Retina (tissue), 1 donor: ENCODE data around the gene TBC1D7.
"Not testable (repeated sequence)": the region's sequence is repeated elsewhere in the genome, so short reads cannot be mapped to it uniquely, and the experiment has no call there.

Source experiments
- DNase-seq: peaks from one replicate; pipeline ENCODE4 v3.0.0-alpha.2; 2016

The TBC1D7 gene

GRCh38 chr6:13355999-13356785, 27.9 kb upstream of the TBC1D7 start:
- no peak for DNase-seq

GRCh38 chr6:13355043-13355945, 27.0 kb upstream of the TBC1D7 start:
- DNase-seq: no peak

- DNase-seq: no peak
These were observed 26.1 kb upstream of the TBC1D7 start for GRCh38 chr6:13354331-13355042.

- DNase-seq: no peak
These were observed 23.8 kb upstream of the TBC1D7 start for GRCh38 chr6:13352165-13352564.

- peak; percentile 75 for DNase-seq
These were observed 22.9 kb upstream of the TBC1D7 start for GRCh38 chr6:13351271-13351670.

- no peak for DNase-seq
These were observed 21.6 kb upstream of the TBC1D7 start for GRCh38 chr6:13349811-13350506.

- no peak for DNase-seq
These were observed 20.2 kb upstream of the TBC1D7 start for GRCh38 chr6:13348334-13349113.

- no peak for DNase-seq
These were observed 17.9 kb upstream of the TBC1D7 start for GRCh38 chr6:13346245-13346644.

- DNase-seq: no peak
These were observed 14.2 kb upstream of the TBC1D7 start for GRCh38 chr6:13342414-13343019.

- no peak for DNase-seq
These were observed 11.7 kb upstream of the TBC1D7 start for GRCh38 chr6:13339863-13340630.

GRCh38 chr6:13338038-13338437, 9.7 kb upstream of the TBC1D7 start:
- DNase-seq: no peak

GRCh38 chr6:13336553-13336952, 8.2 kb upstream of the TBC1D7 start:
- DNase-seq: peak; percentile 83

- DNase-seq: no peak
These were observed 6.6 kb upstream of the TBC1D7 start for GRCh38 chr6:13334953-13335352.

- no peak for DNase-seq
These were observed 4.0 kb upstream of the TBC1D7 start for GRCh38 chr6:13332349-13332706.

- DNase-seq: peak; percentile 26
These were observed 3.4 kb upstream of the TBC1D7 start for GRCh38 chr6:13331516-13332348.

- DNase-seq: no peak
These were observed 492 bp upstream of the TBC1D7 start for GRCh38 chr6:13328875-13329183.

- DNase-seq: no peak
These were observed 654 bp downstream of the TBC1D7 start for GRCh38 chr6:13327691-13328075.

- DNase-seq: not testable (repeated sequence)
These were observed 2.2 kb downstream of the TBC1D7 start for GRCh38 chr6:13326031-13326586.

- no peak for DNase-seq
These were observed 8.3 kb downstream of the TBC1D7 start for GRCh38 chr6:13319891-13320564.
